Lower leg skin (tissue), 4 donors: ENCODE results near the gene GAGE10. TPM values are rescaled to one million over a fixed set of nuclear protein-coding genes. Genes with fewer than 3 reads are reported as not detected.
"Not testable (repeated sequence)": the region's sequence is repeated elsewhere in the genome, so short reads cannot be mapped to it uniquely, and the experiment has no call there.

Source experiments
- DNase-seq, 2 donors: peaks; one replicate each; pipeline ENCODE4 v3.0.0-alpha.2; 2019; ENCODE audit warnings: low spot score in 2 of 2
- H3K4me3 ChIP-seq: fragments of 200-600 bp; sonication (generic); 2 replicates; pipeline ENCODE4 v1.5.1; 2017; ENCODE audit warnings: mild to moderate bottlenecking, low read depth; ENCODE audit not compliant: poor library complexity, severe bottlenecking
- POLR2A ChIP-seq, 2 donors: fragments of 450-650 bp; IDR thresholded peaks; one replicate each; pipeline ENCODE4 v1.6.1; 2016 to 2017; ENCODE audit warnings: antibody characterized with exemption in 2 of 2, mild to moderate bottlenecking in 1 of 2, moderate library complexity in 1 of 2
- WGBS, 2 donors: methylation state at CpG; one replicate each; pipeline ENCODE4 v1.1.5; 2018; 5-methylcytosine and 5-hydroxymethylcytosine counted together
- intact Hi-C: fragments of 100-400 bp; cut with DNase I; formaldehyde crosslinking; loops from one replicate; pipeline ENCODE4 v1.15.0; 2023; ENCODE audit warnings: low total_unique reads
- total RNA-seq, 4 donors: library from RNA; depleted of rRNA; stranded (reverse); fragments of >200 nt; gene quantifications; one replicate each; pipeline ENCODE4 v1.1.0, GENCODE V29; 2016
- TF ChIP-seq, protein P1 (sequence below), 3 donors: fragments of 450-650 bp; IDR thresholded peaks; one replicate each; pipeline ENCODE4 v1.5.1; 2016; ENCODE audit warnings: antibody characterized with exemption in 3 of 3, mild to moderate bottlenecking in 3 of 3, moderate library complexity in 2 of 3

The GAGE10 gene
- total RNA-seq, 4 donors from 2014 or later, result not detected

DNA sequence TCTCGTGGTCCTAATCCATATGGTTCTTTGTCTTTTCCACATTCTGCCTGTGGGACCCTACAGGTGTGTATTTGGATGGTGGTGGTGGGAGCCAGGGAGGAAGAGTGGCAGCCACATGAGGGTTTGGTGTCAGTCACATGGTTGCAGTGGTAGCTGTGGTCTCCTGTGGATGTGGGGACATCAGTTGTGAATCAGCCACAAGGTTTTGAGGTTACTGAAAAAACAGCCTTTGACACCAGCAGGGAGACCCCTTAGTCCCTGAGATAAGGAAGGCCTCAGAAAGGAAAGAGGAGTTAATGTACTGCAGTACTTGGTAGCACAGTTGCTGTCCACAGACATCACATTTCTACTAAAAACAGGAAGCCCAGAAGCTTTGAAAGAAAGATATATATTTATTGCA, 15.8 kb upstream of the GAGE10 start:
- TF ChIP-seq POLR2A (IDR thresholded peaks at IDR 0.05), result no peak
- TF ChIP-seq, protein P1, sequence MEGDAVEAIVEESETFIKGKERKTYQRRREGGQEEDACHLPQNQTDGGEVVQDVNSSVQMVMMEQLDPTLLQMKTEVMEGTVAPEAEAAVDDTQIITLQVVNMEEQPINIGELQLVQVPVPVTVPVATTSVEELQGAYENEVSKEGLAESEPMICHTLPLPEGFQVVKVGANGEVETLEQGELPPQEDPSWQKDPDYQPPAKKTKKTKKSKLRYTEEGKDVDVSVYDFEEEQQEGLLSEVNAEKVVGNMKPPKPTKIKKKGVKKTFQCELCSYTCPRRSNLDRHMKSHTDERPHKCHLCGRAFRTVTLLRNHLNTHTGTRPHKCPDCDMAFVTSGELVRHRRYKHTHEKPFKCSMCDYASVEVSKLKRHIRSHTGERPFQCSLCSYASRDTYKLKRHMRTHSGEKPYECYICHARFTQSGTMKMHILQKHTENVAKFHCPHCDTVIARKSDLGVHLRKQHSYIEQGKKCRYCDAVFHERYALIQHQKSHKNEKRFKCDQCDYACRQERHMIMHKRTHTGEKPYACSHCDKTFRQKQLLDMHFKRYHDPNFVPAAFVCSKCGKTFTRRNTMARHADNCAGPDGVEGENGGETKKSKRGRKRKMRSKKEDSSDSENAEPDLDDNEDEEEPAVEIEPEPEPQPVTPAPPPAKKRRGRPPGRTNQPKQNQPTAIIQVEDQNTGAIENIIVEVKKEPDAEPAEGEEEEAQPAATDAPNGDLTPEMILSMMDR (IDR thresholded peaks at IDR 0.05), result no peak
- intact Hi-C loops, result no loop called here
- WGBS, 2 donors, result 81% methylated on average over 1 of the region's 1 CpG; no CpG with 5 or more reads in 1 of the 2 donors
- no peak for DNase-seq
- no peak overlapping the region for H3K4me3 ChIP-seq

DNA sequence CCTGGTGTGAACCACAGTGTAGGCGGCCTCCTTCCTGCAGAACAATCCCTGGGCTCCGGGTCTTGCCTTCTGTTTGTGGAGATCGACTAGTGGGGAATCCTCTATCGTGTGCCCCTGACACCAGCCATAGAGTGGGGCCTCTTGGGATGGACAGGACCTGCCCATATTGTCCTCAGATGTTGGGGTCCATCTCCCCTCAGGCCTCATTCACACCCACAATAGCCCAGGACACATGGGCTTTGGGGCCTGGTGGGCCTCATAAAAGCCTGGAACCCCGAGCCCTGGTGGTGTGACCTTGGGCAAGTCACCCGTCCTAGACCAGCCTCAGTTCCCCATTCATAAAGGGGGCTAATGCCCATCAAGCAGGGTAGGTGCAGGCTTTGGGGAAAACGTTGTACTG, 13.2 kb upstream of the GAGE10 start:
- no peak overlapping the region for H3K4me3 ChIP-seq
- DNase-seq, result peak in 1 of 2 donors; percentile 77
- TF ChIP-seq, protein P1 (IDR thresholded peaks at IDR 0.05), result no peak
- TF ChIP-seq POLR2A (IDR thresholded peaks at IDR 0.05), result no peak
- 63 to 80% methylated on average over 1 to 4 of the region's 7 CpGs for WGBS, 2 donors
- intact Hi-C loops, result no loop called here

DNA sequence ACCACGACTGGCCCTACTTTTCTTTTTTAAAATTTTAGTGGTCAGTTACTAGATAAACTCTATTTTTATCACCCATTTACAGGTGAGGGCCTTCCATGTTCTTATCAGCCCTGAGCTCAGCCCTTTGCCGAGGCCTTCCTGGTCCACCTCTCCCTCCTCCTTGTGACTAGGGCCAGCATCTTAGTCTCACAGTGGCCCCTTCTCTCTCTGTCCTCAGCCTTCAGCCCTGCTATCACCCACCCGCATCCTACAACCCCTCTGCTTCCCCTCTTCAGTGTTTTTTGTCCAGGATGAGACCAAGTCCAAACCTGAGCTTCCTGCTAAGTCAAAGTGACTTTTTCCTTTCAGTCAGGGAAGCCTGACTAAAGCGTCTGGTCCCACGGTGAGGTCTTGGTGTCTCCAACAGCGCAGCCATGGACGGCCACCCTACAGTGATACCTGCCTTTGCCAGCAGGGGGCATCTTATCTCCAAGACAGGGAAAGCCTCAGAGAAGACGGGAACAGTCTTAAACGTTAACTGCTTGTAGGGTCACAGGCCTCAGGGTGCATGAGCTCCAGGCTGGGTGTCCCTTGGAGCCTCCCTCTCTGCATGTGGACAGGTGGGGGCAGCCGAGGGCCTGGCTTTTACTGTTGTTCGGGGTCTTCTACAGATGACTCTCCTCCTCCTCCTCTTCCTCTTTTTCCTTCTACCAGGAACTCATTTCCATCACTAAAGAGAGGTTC, 11.7 kb upstream of the GAGE10 start:
- DNase-seq, result peak in 1 of 2 donors; percentile 84
- H3K4me3 ChIP-seq, result no peak overlapping the region
- WGBS, 2 donors, result 22 to 40% methylated on average over 9 to 11 of the region's 11 CpGs
- intact Hi-C loops, result no loop called here
- TF ChIP-seq, protein P1 (IDR thresholded peaks at IDR 0.05), result no peak
- no peak for TF ChIP-seq POLR2A (IDR thresholded peaks at IDR 0.05)

DNA sequence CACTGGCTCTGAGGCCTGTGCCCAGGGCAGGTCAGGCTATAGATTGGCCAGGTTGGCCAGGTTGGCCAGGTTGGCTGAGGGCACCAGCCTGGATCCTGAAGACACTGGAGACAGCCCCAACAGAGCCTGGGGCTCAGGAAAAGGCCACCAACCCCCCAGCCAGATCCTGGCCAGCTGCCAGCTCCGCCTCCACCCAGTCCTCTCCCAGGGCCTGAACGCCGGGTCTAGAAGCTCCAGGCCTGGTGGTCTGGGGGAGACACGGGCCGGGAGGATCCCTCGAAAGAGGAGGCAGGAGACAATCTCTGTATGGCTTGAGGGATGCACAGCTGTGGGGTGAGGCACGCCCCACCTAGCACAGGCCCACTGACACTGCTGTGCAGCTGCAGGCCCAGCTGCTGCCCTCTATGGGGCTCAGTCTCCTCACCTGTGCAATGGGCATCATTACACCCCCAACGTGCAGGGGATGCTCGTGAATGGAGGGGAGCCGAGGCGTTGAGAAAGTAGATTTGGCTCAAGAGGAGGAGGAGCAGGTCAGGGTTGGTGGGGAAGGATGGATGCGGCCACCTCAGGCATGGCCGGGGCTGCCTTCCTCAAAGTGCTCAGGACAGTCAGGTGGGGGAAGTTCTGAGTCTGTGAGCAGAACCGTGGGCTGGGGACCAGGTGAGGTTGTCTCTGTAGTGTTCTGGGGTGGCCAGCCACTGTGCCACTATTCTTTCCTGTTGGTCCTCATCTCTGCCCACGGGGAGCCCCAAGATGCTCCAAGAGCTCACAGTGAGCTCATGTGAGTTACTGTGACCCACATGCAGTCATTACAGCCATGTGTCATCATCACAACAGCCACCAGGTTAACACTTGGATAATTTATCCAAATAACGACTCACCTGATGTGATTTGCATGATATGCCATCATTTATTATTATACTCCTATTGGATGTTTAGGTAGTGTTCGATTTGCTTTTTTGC, 10.8 kb upstream of the GAGE10 start:
- TF ChIP-seq, protein P1 (IDR thresholded peaks at IDR 0.05), result no peak
- no peak for TF ChIP-seq POLR2A (IDR thresholded peaks at IDR 0.05)
- WGBS, 2 donors, result 66 to 75% methylated on average over 3 to 17 of the region's 17 CpGs
- H3K4me3 ChIP-seq, result no peak overlapping the region
- intact Hi-C loops, result no loop called here
- DNase-seq, result peak in 1 of 2 donors; percentile 77

DNA sequence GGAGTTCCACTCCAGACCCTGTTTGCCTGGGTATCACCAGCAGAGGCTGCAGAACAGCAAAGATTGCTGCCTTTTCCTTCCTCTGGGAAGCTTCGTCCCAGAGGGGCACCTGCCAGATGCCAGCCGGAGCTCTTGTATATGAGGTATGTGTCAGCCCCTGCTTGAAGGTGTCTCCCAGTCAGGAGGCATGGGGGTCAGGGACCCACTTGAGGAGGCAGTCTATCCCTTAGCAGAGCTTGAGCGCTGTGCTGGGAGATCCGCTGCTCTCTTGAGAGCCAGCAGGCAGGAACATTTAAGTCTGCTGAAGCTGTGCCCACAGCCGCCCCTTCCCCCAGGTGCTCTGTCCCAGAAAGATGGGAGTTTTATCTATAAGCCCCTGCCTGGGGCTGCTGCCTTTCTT, 4.2 kb upstream of the GAGE10 start:
- H3K4me3 ChIP-seq, intact Hi-C loops: not testable (repeated sequence)
- peak in 1 of 2 donors; percentile 57 for DNase-seq
- 93% methylated on average over 5 of the region's 5 CpGs; no CpG with 5 or more reads in 1 of the 2 donors for WGBS, 2 donors

DNA sequence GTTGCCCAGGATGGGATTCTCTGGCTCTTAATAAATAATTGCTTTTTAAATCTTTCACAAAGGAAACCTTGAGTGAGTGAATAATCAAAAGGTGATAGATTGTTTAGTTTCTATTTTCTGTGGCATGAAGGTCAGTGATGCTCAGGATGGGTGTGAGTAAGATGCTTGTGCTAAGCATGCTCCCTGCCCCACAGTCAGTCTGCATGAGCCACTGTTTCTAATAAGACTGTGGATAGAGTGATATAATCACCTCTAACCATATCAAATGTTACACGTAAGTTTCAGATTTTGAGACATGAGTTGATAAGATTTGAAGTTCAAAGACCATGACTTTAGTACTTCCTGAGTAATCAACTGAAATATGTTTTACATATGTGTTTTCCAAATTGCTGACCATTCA, 2.7 kb upstream of the GAGE10 start:
- WGBS, 2 donors, result 82% methylated on average over 1 of the region's 1 CpG
- TF ChIP-seq POLR2A (IDR thresholded peaks at IDR 0.05), result no peak
- DNase-seq, result no peak
- intact Hi-C loops, result no loop called here
- no peak overlapping the region for H3K4me3 ChIP-seq

DNA sequence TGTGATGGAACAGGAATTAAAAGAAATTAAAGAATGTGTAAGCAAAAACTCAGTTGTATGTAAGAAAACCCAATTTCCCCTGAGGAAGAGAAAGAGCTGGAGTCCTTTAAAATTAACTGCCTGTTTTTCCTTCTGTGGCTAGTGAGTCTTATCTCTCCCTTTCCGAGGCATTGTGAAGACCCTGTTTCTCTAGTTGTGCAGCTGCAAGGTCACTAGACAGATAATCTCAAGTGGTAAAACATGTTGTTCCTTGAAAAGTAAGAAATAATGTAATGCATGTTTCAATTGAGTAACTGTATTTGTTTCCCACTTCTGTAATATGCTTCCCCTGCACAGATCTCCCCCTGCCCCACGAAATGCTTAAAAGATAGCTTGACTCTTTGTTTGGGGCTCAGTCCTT, 4.3 kb downstream of the GAGE10 start:
- intact Hi-C loops, H3K4me3 ChIP-seq, DNase-seq: not testable (repeated sequence)
- WGBS, 2 donors, result 53 to 82% methylated on average over 2 of the region's 2 CpGs
